Esophagus muscularis mucosa (tissue), 3 donors: ENCODE measurements around the gene PTH.

Experiments used
- EP300 ChIP-seq: sonication (generic); formaldehyde crosslinking; IDR thresholded peaks from one replicate; pipeline ENCODE4 v1.6.1; 2017; ENCODE audit warnings: antibody characterized with exemption
- TF ChIP-seq, protein P1 (sequence below), 3 experiments: fragments of 200-600 bp in 2 of 3; fragments of 450-650 bp in 1 of 3; sonication (generic) in 2 of 3; IDR thresholded peaks; one replicate each; pipeline ENCODE4 v1.5.1; 2017 to 2019; ENCODE audit warnings: antibody characterized with exemption in 3 of 3, mild to moderate bottlenecking in 2 of 3, moderate library complexity in 1 of 3

GRCh38 chr11:13468750-13469149, 27.0 kb downstream of the PTH start:
- no peak for TF ChIP-seq EP300
- TF ChIP-seq, protein P1, sequence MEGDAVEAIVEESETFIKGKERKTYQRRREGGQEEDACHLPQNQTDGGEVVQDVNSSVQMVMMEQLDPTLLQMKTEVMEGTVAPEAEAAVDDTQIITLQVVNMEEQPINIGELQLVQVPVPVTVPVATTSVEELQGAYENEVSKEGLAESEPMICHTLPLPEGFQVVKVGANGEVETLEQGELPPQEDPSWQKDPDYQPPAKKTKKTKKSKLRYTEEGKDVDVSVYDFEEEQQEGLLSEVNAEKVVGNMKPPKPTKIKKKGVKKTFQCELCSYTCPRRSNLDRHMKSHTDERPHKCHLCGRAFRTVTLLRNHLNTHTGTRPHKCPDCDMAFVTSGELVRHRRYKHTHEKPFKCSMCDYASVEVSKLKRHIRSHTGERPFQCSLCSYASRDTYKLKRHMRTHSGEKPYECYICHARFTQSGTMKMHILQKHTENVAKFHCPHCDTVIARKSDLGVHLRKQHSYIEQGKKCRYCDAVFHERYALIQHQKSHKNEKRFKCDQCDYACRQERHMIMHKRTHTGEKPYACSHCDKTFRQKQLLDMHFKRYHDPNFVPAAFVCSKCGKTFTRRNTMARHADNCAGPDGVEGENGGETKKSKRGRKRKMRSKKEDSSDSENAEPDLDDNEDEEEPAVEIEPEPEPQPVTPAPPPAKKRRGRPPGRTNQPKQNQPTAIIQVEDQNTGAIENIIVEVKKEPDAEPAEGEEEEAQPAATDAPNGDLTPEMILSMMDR (IDR thresholded peaks at IDR 0.05), result no peak
